Measurements from ENCODE around the gene LRCH1.

LRCH1 gene

DNA sequence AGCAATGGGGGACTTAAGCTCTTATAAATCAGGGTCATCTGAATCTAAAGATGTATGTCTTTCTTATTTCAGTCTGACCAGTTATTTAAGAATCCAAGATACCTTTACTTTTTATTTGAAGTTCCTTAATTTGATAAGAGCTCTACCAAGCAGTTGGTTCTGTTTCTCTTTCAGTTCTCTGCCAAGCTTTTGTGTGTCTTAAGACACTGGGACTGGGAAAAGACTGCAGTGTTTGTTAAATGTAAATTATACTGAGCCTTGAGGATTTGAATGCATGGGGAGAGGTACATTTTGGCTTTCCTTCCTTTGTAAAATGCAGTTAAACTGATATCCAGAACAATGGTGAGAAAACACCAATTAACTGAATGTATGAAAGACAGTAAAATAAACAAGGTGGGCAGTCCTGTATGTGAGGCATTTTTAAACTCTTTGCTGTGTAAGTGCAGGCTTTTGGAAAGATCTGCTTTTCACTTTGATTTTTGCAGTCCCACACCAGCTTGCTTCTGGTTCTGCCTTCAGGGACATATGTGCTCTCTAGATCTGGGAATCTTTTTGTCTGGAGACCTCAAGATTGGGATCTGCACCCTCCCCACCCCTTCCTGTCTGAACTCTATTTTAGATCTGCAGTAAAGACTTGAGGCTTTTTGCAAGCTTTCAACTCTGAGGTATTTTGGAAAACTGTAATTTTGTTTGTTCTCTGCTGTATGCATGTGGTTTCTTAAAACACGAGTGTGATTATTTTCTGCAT, 77.6 kb downstream of the LRCH1 start:
- TF ChIP-seq, protein P1, sequence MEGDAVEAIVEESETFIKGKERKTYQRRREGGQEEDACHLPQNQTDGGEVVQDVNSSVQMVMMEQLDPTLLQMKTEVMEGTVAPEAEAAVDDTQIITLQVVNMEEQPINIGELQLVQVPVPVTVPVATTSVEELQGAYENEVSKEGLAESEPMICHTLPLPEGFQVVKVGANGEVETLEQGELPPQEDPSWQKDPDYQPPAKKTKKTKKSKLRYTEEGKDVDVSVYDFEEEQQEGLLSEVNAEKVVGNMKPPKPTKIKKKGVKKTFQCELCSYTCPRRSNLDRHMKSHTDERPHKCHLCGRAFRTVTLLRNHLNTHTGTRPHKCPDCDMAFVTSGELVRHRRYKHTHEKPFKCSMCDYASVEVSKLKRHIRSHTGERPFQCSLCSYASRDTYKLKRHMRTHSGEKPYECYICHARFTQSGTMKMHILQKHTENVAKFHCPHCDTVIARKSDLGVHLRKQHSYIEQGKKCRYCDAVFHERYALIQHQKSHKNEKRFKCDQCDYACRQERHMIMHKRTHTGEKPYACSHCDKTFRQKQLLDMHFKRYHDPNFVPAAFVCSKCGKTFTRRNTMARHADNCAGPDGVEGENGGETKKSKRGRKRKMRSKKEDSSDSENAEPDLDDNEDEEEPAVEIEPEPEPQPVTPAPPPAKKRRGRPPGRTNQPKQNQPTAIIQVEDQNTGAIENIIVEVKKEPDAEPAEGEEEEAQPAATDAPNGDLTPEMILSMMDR (IDR thresholded peaks at IDR 0.05; ENCODE audit: low read depth, low read length, missing control alignments) = no peak
- H3K4me3 ChIP-seq (ENCODE audit: low read depth, low read length) = no peak overlapping the region
- no peak for DNase-seq (ENCODE audit: low read depth)

DNA sequence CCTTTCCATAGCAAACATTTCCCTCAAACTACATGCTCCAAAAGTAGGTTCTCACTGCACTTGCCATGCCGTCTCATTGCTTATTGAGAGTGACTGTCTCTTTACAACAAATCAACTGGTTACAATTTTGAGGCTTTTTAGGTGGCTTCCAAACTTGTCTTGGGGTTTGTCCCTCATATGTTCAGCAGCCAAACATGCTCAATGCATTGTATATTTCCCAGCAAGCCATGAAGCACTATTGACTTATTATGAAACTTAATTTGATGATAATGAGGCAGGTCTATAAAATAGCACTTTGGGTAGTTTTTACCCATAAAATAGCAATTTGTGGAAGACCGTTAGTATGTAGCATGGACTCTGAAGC, 78.2 kb downstream of the LRCH1 start:
- H3K4me3 ChIP-seq (ENCODE audit: low read depth, low read length) = no peak overlapping the region
- DNase-seq (ENCODE audit: low read depth) = no peak
- TF ChIP-seq, protein P1 (IDR thresholded peaks at IDR 0.05; ENCODE audit: low read depth, low read length, missing control alignments) = no peak

DNA sequence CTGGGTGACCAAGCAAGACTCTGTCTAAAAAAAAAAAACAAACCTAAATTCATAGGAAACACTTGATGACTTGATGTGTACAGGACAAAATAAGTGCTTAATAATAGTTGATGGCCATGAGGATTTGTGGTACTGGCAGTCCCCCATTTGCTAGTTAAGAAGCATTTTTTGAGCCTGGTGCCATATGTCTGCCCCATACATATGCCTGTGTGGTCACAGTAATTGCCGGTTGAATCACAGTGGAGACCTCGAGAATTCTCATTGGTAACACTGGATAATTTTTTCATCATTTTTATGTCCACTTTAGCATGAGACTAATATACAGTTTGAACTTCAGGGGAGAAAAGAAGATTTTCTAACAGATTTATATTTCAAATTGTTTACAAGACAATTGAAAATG, 79.2 kb downstream of the LRCH1 start:
- TF ChIP-seq, protein P1 (IDR thresholded peaks at IDR 0.05; ENCODE audit: low read depth, low read length, missing control alignments) = no peak
- no peak for DNase-seq (ENCODE audit: low read depth)
- H3K4me3 ChIP-seq (ENCODE audit: low read depth, low read length) = no peak overlapping the region

DNA sequence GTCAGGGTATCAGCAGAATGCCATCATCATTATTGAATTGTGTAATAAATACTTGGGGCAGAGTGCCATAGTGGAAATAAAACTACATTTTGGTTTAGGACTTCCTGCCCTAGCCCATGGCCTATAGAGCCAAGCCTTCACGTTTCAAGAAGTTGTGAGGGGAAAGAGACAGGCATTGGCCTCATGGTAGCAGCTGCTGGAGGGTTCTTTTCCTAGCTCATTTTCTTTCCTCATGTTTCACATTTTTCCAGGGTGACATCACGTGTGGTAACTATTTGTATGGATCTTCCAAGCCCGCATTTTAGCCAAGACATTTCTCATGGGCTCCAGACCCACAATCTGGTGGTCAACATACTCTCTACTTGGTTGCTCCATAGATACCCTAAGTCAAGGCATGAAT, 80.4 kb downstream of the LRCH1 start:
- TF ChIP-seq, protein P1 (IDR thresholded peaks at IDR 0.05; ENCODE audit: low read depth, low read length, missing control alignments) = no peak
- H3K4me3 ChIP-seq (ENCODE audit: low read depth, low read length) = no peak overlapping the region
- no peak for DNase-seq (ENCODE audit: low read depth)

DNA sequence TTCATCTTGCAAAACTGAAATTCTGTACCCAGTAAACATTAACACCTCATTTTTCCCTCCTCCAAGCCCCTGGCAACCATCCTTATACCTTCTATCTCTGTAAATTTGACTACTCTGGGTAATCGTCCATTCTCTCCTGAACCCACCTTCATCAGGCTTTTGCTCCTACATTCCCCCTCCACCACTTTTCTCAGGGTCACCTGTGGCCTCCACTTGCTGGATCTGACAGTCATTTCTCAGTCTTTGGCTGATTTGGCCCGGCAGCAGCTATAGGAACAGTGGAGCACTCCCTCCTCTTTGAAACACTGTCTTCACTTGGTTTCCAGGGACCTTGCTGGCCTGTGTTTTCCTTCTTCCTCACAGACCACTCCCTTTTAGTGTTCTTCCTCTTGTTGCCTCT, 83.5 kb downstream of the LRCH1 start:
- no peak overlapping the region for H3K4me3 ChIP-seq (ENCODE audit: low read depth, low read length)
- no peak for DNase-seq (ENCODE audit: low read depth)
- TF ChIP-seq, protein P1 (IDR thresholded peaks at IDR 0.05; ENCODE audit: low read depth, low read length, missing control alignments) = no peak

DNA sequence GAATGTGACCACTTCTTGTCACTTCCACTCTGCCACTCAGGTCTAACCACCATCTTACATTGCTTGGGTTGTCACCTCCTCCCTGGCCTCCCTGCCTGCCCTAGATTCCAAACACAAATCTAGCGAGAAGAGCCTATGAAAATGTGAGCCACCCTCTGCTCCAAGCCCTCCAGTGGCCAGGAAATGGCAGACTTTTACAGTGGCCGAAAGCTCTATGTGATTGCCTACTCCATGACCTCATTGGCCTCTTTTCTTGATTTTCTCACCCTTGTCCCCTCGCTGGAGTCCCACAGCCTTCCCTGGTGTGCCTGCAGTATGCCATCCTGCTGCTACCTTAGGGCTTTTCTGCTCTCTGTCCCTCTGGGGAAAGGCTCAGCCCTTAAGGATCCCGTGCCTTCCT, 84.2 kb downstream of the LRCH1 start:
- no peak overlapping the region for H3K4me3 ChIP-seq (ENCODE audit: low read depth, low read length)
- DNase-seq (ENCODE audit: low read depth) = no peak
- TF ChIP-seq, protein P1 (IDR thresholded peaks at IDR 0.05; ENCODE audit: low read depth, low read length, missing control alignments) = no peak

DNA sequence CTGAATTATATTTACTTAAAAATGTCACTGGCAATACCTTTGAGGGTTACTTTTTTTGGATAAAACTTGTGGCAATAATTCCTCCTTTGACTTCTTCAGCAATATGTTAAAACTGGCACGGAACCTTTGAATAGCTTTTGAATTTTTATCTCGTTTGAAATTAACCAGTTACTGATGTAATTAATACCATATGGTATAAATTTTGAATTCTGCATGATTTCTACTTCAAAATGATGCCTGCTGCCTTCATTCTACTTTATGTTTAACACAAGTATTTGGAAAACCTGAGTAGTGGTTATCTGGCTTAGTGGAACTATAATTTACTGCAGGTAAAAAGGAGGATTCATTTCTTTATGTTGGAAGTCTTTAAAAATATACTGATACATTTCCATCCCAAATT, 85.3 kb downstream of the LRCH1 start:
- TF ChIP-seq, protein P1 (IDR thresholded peaks at IDR 0.05; ENCODE audit: low read depth, low read length, missing control alignments) = no peak
- no peak for DNase-seq (ENCODE audit: low read depth)
- H3K4me3 ChIP-seq (ENCODE audit: low read depth, low read length) = no peak overlapping the region

Data from GM12864 (cell line).